ENCODE data around the gene EPHA8.

- TF ChIP-seq POLR2A (IDR thresholded peaks at IDR 0.05; ENCODE audit: low read length) (no peak), GATA1 (IDR thresholded peaks at IDR 0.05; ENCODE audit: low read depth, low read length) (no peak)
These were observed 44.9 kb upstream of the EPHA8 start for GRCh38 chr1:22518379-22518778.

Data from erythroblast (primary cell).